H9 (cell line): ENCODE results near the gene TMEM229B. TPM values are rescaled to one million over a fixed set of nuclear protein-coding genes. Genes with fewer than 3 reads are reported as not detected.

Source experiments
- DNase-seq: peaks from one replicate; pipeline ENCODE4 v3.0.0-alpha.2; 2017
- H2AFZ ChIP-seq: one replicate; pipeline ENCODE4 v1.6.1; 2013; ENCODE audit warnings: mild to moderate bottlenecking, low read length, control low read depth, moderate library complexity
- H2AK5ac ChIP-seq: 2 replicates; pipeline ENCODE4 v1.6.1; 2013; ENCODE audit warnings: low read length, control low read depth, mixed read lengths; ENCODE audit not compliant: insufficient read length
- H2BK120ac ChIP-seq: one replicate; pipeline ENCODE4 v1.6.1; 2013; ENCODE audit warnings: low read depth, mild to moderate bottlenecking, low read length, control low read depth, inconsistent platforms; ENCODE audit not compliant: poor library complexity, severe bottlenecking
- H2BK12ac ChIP-seq: 2 replicates; pipeline ENCODE4 v1.6.1; 2013; ENCODE audit warnings: low read length, control low read depth, mixed read lengths, low read depth; ENCODE audit not compliant: insufficient read length
- H2BK15ac ChIP-seq: 2 replicates; pipeline ENCODE4 v1.6.1; 2013; ENCODE audit warnings: low read depth, low read length, control low read depth
- H2BK20ac ChIP-seq: one replicate; pipeline ENCODE4 v1.6.1; 2013; ENCODE audit warnings: low read depth, mild to moderate bottlenecking, low read length, control low read depth, inconsistent platforms; ENCODE audit not compliant: poor library complexity, severe bottlenecking
- H2BK5ac ChIP-seq: 2 replicates; pipeline ENCODE4 v1.6.1; 2013; ENCODE audit warnings: low read length, control low read depth, mixed read lengths; ENCODE audit not compliant: insufficient read length
- H3K14ac ChIP-seq: 2 replicates; pipeline ENCODE4 v1.6.1; 2013; ENCODE audit warnings: low read length, control low read depth; ENCODE audit not compliant: insufficient read depth
- H3K18ac ChIP-seq: 2 replicates; pipeline ENCODE4 v1.6.1; 2013; ENCODE audit warnings: low read depth, mild to moderate bottlenecking, mixed read lengths, low read length, control low read depth; ENCODE audit not compliant: insufficient read length
- H3K23ac ChIP-seq: 2 replicates; pipeline ENCODE4 v1.6.1; 2013; ENCODE audit warnings: low read length, control low read depth, mixed read lengths, low read depth; ENCODE audit not compliant: insufficient read length
- H3K23me2 ChIP-seq: 2 replicates; pipeline ENCODE4 v1.6.1; 2013; ENCODE audit warnings: low read depth, mild to moderate bottlenecking, mixed read lengths, low read length, control low read depth; ENCODE audit not compliant: insufficient read length, poor library complexity, severe bottlenecking
- H3K27ac ChIP-seq: 2 replicates; pipeline ENCODE4 v1.5.1; 2013; ENCODE audit warnings: low read length, control low read depth, mixed read lengths, low read depth; ENCODE audit not compliant: insufficient read length
- H3K27me3 ChIP-seq: 2 replicates; pipeline ENCODE4 v1.6.1; 2013; ENCODE audit warnings: low read length, control low read depth, inconsistent platforms; ENCODE audit not compliant: insufficient read depth
- H3K4ac ChIP-seq: 2 replicates; pipeline ENCODE4 v1.6.1; 2013; ENCODE audit warnings: low read depth, mild to moderate bottlenecking, control low read depth, inconsistent platforms, low read length, moderate library complexity
- H3K4me1 ChIP-seq: 2 replicates; pipeline ENCODE4 v1.6.1; 2013; ENCODE audit warnings: low read length, control low read depth, inconsistent platforms; ENCODE audit not compliant: insufficient read depth
- H3K4me2 ChIP-seq: 2 replicates; pipeline ENCODE4 v1.6.1; 2013; ENCODE audit warnings: low read length, control low read depth, mixed read lengths; ENCODE audit not compliant: insufficient read length, insufficient read depth
- H3K56ac ChIP-seq: 2 replicates; pipeline ENCODE4 v1.6.1; 2013; ENCODE audit warnings: low read depth, mild to moderate bottlenecking, mixed read lengths, low read length, control low read depth; ENCODE audit not compliant: insufficient read length
- H3K79me1 ChIP-seq: 2 replicates; pipeline ENCODE4 v1.6.1; 2013; ENCODE audit warnings: low read depth, mild to moderate bottlenecking, moderate library complexity, low read length, control low read depth, inconsistent platforms; ENCODE audit not compliant: insufficient read depth, poor library complexity, severe bottlenecking
- H3K79me2 ChIP-seq: 2 replicates; pipeline ENCODE4 v1.6.1; 2013; ENCODE audit warnings: low read length, control low read depth, inconsistent platforms; ENCODE audit not compliant: insufficient read depth
- H3K9ac ChIP-seq: 2 replicates; pipeline ENCODE4 v1.6.1; 2013; ENCODE audit warnings: low read length, control low read depth, mixed read lengths; ENCODE audit not compliant: insufficient read length; ENCODE audit errors: extremely low read depth
- H3K9me3 ChIP-seq: one replicate; pipeline ENCODE4 v1.6.1; 2013; ENCODE audit warnings: low read depth, low read length, inconsistent platforms; ENCODE audit not compliant: control insufficient read depth
- H3T11ph ChIP-seq: one replicate; pipeline ENCODE4 v1.6.1; 2013; ENCODE audit warnings: mild to moderate bottlenecking, low read length, control low read depth, inconsistent platforms
- H4K20me1 ChIP-seq: one replicate; pipeline ENCODE4 v1.6.1; 2013; ENCODE audit not compliant: control insufficient read depth, insufficient read length, insufficient read depth
- H4K5ac ChIP-seq: 2 replicates; pipeline ENCODE4 v1.6.1; 2013; ENCODE audit warnings: low read depth, mild to moderate bottlenecking, mixed read lengths, low read length, control low read depth; ENCODE audit not compliant: insufficient read length
- H4K8ac ChIP-seq: replicated peaks from 2 replicates; pipeline ENCODE4 v1.6.1; 2013; ENCODE audit warnings: low read length, control low read depth, mixed read lengths, low read depth; ENCODE audit not compliant: insufficient read length
- H4K91ac ChIP-seq: 2 replicates; pipeline ENCODE4 v1.6.1; 2013; ENCODE audit warnings: low read depth, mild to moderate bottlenecking, moderate library complexity, mixed read lengths, low read length, control low read depth; ENCODE audit not compliant: insufficient read length
- H3K27ac Mint-ChIP-seq, 3 experiments: 2 replicates in 2 of 3; 3 replicates in 1 of 3; pipeline ENCODE4 v1.8.0; 2020 to 2021; ENCODE audit warnings: mixed read lengths in 3 of 3, mild to moderate bottlenecking in 1 of 3, moderate library complexity in 1 of 3
- H3K27me3 Mint-ChIP-seq: 2 replicates; pipeline ENCODE4 v1.8.0; 2021; ENCODE audit warnings: low read depth, mild to moderate bottlenecking, moderate library complexity, mixed read lengths
- H3K36me3 Mint-ChIP-seq, 3 experiments: 2 replicates in 2 of 3; 3 replicates in 1 of 3; pipeline ENCODE4 v1.8.0; 2020 to 2021; ENCODE audit warnings: low read depth in 3 of 3, mixed read lengths in 3 of 3; ENCODE audit not compliant: insufficient read depth in 1 of 3
- H3K4me1 Mint-ChIP-seq, 2 experiments: 2 replicates each; pipeline ENCODE4 v1.8.0; 2020; ENCODE audit warnings: mixed read lengths in 2 of 2
- H3K4me3 Mint-ChIP-seq, 2 experiments: 2 replicates in 1 of 2; 3 replicates in 1 of 2; pipeline ENCODE4 v1.8.0; 2020 to 2021; ENCODE audit warnings: mild to moderate bottlenecking in 2 of 2, mixed read lengths in 2 of 2, moderate library complexity in 1 of 2
- H3K9me3 Mint-ChIP-seq, 2 experiments: 2 replicates in 1 of 2; 3 replicates in 1 of 2; pipeline ENCODE4 v1.8.0; 2020; ENCODE audit warnings: mild to moderate bottlenecking in 2 of 2, mixed read lengths in 2 of 2, moderate library complexity in 1 of 2
- WGBS: extraction: QIAGEN DNeasy Blood & Tissue Kit; methylation state at CpG from one replicate; pipeline ENCODE4 v1.1.7; 2013; ENCODE audit warnings: missing lambda C conversion rate, low lambda C conversion rate, mixed read lengths; ENCODE audit not compliant: insufficient read length; ENCODE audit errors: extremely low coverage; 5-methylcytosine and 5-hydroxymethylcytosine counted together
- total RNA-seq: library from RNA; stranded (reverse); gene quantifications from 2 replicates; pipeline ENCODE4 v1.2.1, GENCODE V29; 2021
- TF ChIP-seq, protein P1 (sequence below): fragments of 200-600 bp; sonication (generic); conservative IDR thresholded peaks from 3 replicates; pipeline ENCODE4 v1.8.0; 2021; ENCODE audit warnings: antibody characterized with exemption, mild to moderate bottlenecking

TMEM229B gene
- total RNA-seq, 1 experiment from 2014 or later: 0.24 TPM

DNA sequence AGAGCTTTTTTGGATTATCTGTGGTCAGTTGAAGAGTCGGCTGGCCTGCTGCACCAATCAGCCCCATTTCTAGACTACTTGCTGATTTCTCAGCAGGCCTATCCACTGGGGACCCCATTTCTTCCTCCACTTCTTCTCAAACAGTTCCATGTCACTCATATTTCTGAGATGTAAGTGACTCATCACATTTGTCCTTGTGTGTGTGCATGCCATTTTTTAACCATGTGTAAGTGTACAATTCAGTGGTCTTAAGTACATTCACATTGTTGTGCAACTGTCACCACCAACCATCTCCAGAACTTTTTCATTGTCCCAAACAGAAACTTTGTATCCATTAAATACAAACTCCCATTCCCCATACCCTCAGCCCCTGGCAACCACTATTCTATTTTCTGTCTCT, 14.2 kb downstream of the TMEM229B start:
- H2AFZ ChIP-seq: no peak overlapping the region

More for the DNA sequence above, 14.2 kb downstream of the TMEM229B start:
- no peaks in the 10 kb centered on the region for H3K79me1 ChIP-seq
- no peaks in the 10 kb centered on the region for H3K4me1 ChIP-seq
- H2BK12ac ChIP-seq: no peak overlapping the region
- Mint-ChIP-seq H3K9me3 (no peaks in the 10 kb centered on the region), H3K36me3 (no peaks in the 10 kb centered on the region), H3K27ac (no peak overlapping the region), H3K27me3 (no peaks in the 10 kb centered on the region; the same call in 1 of the 2 replicates), H3K4me3 (no peak overlapping the region), H3K4me1 (peaks cover 0 to 10% of the 10 kb centered on the region in 2 experiments; a peak in 3 of 4 replicates)
- WGBS: no CpG with 5 or more reads among the region's 1 CpG
- no peak overlapping the region for H3K4ac ChIP-seq
- H4K8ac ChIP-seq: no peak overlapping the region
- no peak overlapping the region for H3K14ac ChIP-seq
- no peak overlapping the region for H2AK5ac ChIP-seq
- H4K5ac ChIP-seq: no peak overlapping the region
- H3K23ac ChIP-seq: no peak overlapping the region
- H2BK120ac ChIP-seq: no peak overlapping the region
- no peaks in the 10 kb centered on the region for H4K20me1 ChIP-seq
- no peak overlapping the region for H3K4me2 ChIP-seq
- H2BK5ac ChIP-seq: no peak overlapping the region
- H3K27ac ChIP-seq: no peak overlapping the region
- no peak overlapping the region for H3K56ac ChIP-seq
- H3K79me2 ChIP-seq: no peaks in the 10 kb centered on the region
- H3K23me2 ChIP-seq: no peaks in the 10 kb centered on the region
- no peaks in the 10 kb centered on the region for H3K9me3 ChIP-seq
- H4K91ac ChIP-seq: no peak overlapping the region
- no peak for DNase-seq
- no peak overlapping the region for H3K18ac ChIP-seq
- TF ChIP-seq, protein P1, sequence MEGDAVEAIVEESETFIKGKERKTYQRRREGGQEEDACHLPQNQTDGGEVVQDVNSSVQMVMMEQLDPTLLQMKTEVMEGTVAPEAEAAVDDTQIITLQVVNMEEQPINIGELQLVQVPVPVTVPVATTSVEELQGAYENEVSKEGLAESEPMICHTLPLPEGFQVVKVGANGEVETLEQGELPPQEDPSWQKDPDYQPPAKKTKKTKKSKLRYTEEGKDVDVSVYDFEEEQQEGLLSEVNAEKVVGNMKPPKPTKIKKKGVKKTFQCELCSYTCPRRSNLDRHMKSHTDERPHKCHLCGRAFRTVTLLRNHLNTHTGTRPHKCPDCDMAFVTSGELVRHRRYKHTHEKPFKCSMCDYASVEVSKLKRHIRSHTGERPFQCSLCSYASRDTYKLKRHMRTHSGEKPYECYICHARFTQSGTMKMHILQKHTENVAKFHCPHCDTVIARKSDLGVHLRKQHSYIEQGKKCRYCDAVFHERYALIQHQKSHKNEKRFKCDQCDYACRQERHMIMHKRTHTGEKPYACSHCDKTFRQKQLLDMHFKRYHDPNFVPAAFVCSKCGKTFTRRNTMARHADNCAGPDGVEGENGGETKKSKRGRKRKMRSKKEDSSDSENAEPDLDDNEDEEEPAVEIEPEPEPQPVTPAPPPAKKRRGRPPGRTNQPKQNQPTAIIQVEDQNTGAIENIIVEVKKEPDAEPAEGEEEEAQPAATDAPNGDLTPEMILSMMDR: no peak
- H2BK15ac ChIP-seq: no peak overlapping the region
- H3K27me3 ChIP-seq: no peaks in the 10 kb centered on the region
- H3T11ph ChIP-seq: no peak overlapping the region
- no peak overlapping the region for H2BK20ac ChIP-seq
- H3K9ac ChIP-seq: no peak overlapping the region
